Smooth muscle cell of the brain vasculature (primary cell): Measurements from ENCODE around the gene OR5D16.
"Not testable (repeated sequence)": the region's sequence is repeated elsewhere in the genome, so short reads cannot be mapped to it uniquely, and the experiment has no call there.

Experiments used
- DNase-seq: peaks from one replicate; pipeline ENCODE4 v3.0.0-alpha.2; 2012; ENCODE audit warnings: low read depth, low spot score

OR5D16 gene

GRCh38 chr11:55838452-55838851 is at the start of gene OR5D16:
TSS of gene OR5D16 (plus strand) at chr11:55838752. CDS start at chr11:55838752, 0 bp downstream.
- DNase-seq: no peak

GRCh38 chr11:55791606-55792005 is 46.9 kb upstream of the OR5D16 start:
- DNase-seq: no peak

GRCh38 chr11:55793321-55793720 is 45.2 kb upstream of the OR5D16 start:
- DNase-seq: no peak

- no peak for DNase-seq
These were observed 43.3 kb upstream of the OR5D16 start, which contains the start of gene OR5D14 for GRCh38 chr11:55795256-55795655. TSS of gene OR5D14 (plus strand) at chr11:55795556. CDS start at chr11:55795556, 0 bp downstream.

GRCh38 chr11:55806248-55806647 is 32.3 kb upstream of the OR5D16 start:
- DNase-seq: no peak

GRCh38 chr11:55811067-55811466 is 27.5 kb upstream of the OR5D16 start, which contains the start of gene OR5L1:
TSS of gene OR5L1 (plus strand) at chr11:55811367. CDS start at chr11:55811467, 100 bp downstream.
- no peak for DNase-seq

GRCh38 chr11:55819330-55819729 is 19.2 kb upstream of the OR5D16 start, which contains the start of gene OR5D18:
TSS of gene OR5D18 (plus strand) at chr11:55819630. CDS start at chr11:55819630, 0 bp downstream.
- DNase-seq: no peak

GRCh38 chr11:55826919-55827318 is 11.6 kb upstream of the OR5D16 start, which contains the start of gene OR5L2:
TSS of gene OR5L2 (plus strand) at chr11:55827219. CDS start at chr11:55827219, 0 bp downstream.
- no peak for DNase-seq

GRCh38 chr11:55847453-55847852 is 8.9 kb downstream of the OR5D16 start:
- DNase-seq: no peak

GRCh38 chr11:55849037-55849436 is 10.5 kb downstream of the OR5D16 start:
- DNase-seq: no peak

GRCh38 chr11:55852141-55852540 is 13.6 kb downstream of the OR5D16 start:
- DNase-seq: no peak

- no peak for DNase-seq
These were observed 16.2 kb downstream of the OR5D16 start for GRCh38 chr11:55854704-55855103.

- not testable (repeated sequence) for DNase-seq
These were observed 28.8 kb downstream of the OR5D16 start for GRCh38 chr11:55867354-55867753.

GRCh38 chr11:55872731-55873130 is 34.2 kb downstream of the OR5D16 start:
- DNase-seq: not testable (repeated sequence)

GRCh38 chr11:55873146-55873545 is 34.6 kb downstream of the OR5D16 start:
- DNase-seq: not testable (repeated sequence)

- DNase-seq: not testable (repeated sequence)
These were observed 44.4 kb downstream of the OR5D16 start, which contains the start of gene TRIM51 for GRCh38 chr11:55882997-55883396. TSS of gene TRIM51 (plus strand) at chr11:55883297. CDS start at chr11:55885429, 2,132 bp downstream.

- DNase-seq: not testable (repeated sequence)
These were observed 46.4 kb downstream of the OR5D16 start for GRCh38 chr11:55884995-55885394.

- not testable (repeated sequence) for DNase-seq
These were observed 46.9 kb downstream of the OR5D16 start for GRCh38 chr11:55885481-55885880.
